Measurements from ENCODE around the gene GPR50. TPM values are rescaled to one million over a fixed set of nuclear protein-coding genes. Genes with fewer than 3 reads are reported as not detected.

GPR50 gene
- polyA plus RNA-seq, 1 of the 3 experiments (the other 2 are of a cell fraction) = not detected

DNA sequence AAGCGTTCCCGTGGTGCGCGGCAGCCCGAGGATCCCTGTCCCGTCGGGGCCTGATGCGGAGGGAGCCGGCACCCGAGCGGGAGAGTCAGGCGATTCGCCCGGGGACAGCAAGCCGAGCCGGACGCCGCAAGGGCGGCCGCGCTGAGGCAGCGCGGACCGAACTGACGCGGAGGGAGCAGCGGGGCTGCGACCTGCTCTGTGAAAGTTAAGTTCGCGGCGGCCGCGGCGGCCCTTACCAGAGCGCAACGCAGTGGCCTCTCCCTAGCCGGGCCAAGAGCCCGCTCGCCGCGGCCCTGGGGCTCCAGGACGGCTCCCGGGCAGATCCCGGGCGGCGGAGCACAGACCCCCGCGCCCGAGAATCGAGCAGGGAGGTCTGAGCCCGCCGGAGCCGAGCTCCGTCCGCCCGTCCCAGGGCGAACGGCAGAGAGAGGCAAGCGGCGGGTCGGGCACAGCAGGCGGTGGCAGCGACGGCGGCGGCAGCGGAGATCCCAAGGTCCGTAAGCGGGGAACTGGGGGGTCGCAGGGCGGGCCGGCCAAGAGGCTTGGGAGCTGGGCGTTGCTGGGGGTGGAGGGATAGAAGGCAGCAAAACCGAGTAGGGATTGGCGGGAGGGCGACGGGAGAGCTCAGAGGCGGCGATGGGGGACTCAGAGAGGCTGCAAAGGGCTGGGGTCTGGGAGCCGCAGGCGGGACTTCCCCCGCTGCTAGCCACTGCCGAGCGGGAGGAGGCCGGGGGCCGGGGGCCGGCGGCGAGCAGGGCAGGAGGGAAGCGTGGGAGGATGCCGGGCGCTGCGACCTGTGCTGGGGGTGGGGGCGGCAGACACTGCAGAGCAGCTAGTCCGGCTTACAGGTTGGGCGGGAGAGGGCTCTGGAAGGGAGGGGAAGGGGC lies 1.0 kb downstream of the GPR50 start:
- Histone ChIP-seq H3K4me2 (no peak overlapping the region), H3K27ac (ENCODE audit: low read depth in 2 of 2, low read length in 1 of 2) (no peak overlapping the region), H3K79me2 (ENCODE audit: insufficient read depth) (no peaks in the 10 kb centered on the region), H3K4me1 (ENCODE audit: control insufficient read depth in 1 of 2, insufficient read depth in 2 of 2, low read depth in 1 of 2, low read length in 1 of 2) (no peaks in the 10 kb centered on the region), H3K9me3 (no peaks in the 10 kb centered on the region), H3K9ac (no peak overlapping the region), H3F3A (replicated peaks; ENCODE audit: insufficient read depth) (no peaks in the 10 kb centered on the region), H2AFZ (ENCODE audit: low read depth) (no peak overlapping the region), H4K20me1 (ENCODE audit: insufficient read depth) (no peaks in the 10 kb centered on the region), H3K27me3 (ENCODE audit: insufficient read depth) (peaks cover 50% of the 10 kb centered on the region; the same call in 1 of the 2 replicates), H3K4me3 (ENCODE audit: low read depth in 2 of 2, low read length in 1 of 2) (no peak overlapping the region), H3K36me3 (replicated peaks in 1 of 2; ENCODE audit: control insufficient read depth in 1 of 2, insufficient read depth in 2 of 2, low read length in 1 of 2) (no peaks in the 10 kb centered on the region), H3K9me2 (no peaks in the 10 kb centered on the region)
- DNase-seq = no peak
- ChIA-PET POLR2A (no interaction called here), CTCF (no interaction called here)
- WGBS (ENCODE audit: low lambda C conversion rate) = 18% methylated on average over 44 of the region's 96 CpGs
- TF ChIP-seq SIN3A (IDR thresholded peaks at IDR 0.05; ENCODE audit: borderline replicate concordance, low read depth, low read length) (no peak), MXI1 (IDR thresholded peaks at IDR 0.05; ENCODE audit: low read depth, low read length) (no peak), FOXM1 (IDR thresholded peaks at IDR 0.05; ENCODE audit: low read depth) (no peak), GATA2 (CRISPR knock-in tag; IDR thresholded peaks at IDR 0.05) (no peak), TCF12 (IDR thresholded peaks at IDR 0.05) (no peak)

DNA sequence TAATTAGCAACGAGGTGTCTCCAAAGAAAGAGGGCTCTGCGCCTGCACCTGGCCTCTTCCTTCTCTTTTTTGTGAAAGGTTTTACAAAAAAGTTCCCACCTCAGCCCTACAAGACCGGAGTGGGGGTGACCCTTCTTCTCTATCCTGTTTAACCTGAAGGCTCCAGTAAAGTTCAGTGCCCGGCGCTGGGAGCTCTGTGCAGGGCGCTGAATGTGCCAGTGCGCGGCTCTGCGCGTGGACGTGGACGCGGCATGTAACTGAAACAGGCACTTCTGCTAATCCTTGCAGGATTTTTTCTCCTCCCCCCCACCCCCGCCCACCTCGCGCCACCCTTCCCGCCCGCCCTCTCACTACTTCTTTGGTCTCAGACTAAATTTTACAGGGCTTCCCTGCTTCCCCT lies 2.4 kb downstream of the GPR50 start:
- Histone ChIP-seq H3K4me3 (ENCODE audit: low read depth in 2 of 2, low read length in 1 of 2) (no peak overlapping the region), H3K9me3 (no peaks in the 10 kb centered on the region), H3K27me3 (ENCODE audit: insufficient read depth) (peaks cover 50% of the 10 kb centered on the region; the same call in 1 of the 2 replicates), H2AFZ (ENCODE audit: low read depth) (no peak overlapping the region), H3K4me2 (no peak overlapping the region), H3F3A (replicated peaks; ENCODE audit: insufficient read depth) (no peaks in the 10 kb centered on the region), H3K4me1 (ENCODE audit: control insufficient read depth in 1 of 2, insufficient read depth in 2 of 2, low read depth in 1 of 2, low read length in 1 of 2) (no peaks in the 10 kb centered on the region), H3K79me2 (ENCODE audit: insufficient read depth) (no peaks in the 10 kb centered on the region), H3K9ac (no peak overlapping the region), H3K9me2 (no peaks in the 10 kb centered on the region), H3K36me3 (replicated peaks in 1 of 2; ENCODE audit: control insufficient read depth in 1 of 2, insufficient read depth in 2 of 2, low read length in 1 of 2) (no peaks in the 10 kb centered on the region), H3K27ac (ENCODE audit: low read depth in 2 of 2, low read length in 1 of 2) (no peak overlapping the region), H4K20me1 (ENCODE audit: insufficient read depth) (no peaks in the 10 kb centered on the region)
- POLR2A ChIA-PET = no interaction called here
- WGBS (ENCODE audit: low lambda C conversion rate) = 8% methylated on average over 15 of the region's 18 CpGs
- DNase-seq = no peak
- CTCF ChIA-PET = no interaction called here
- TF ChIP-seq, protein P1, sequence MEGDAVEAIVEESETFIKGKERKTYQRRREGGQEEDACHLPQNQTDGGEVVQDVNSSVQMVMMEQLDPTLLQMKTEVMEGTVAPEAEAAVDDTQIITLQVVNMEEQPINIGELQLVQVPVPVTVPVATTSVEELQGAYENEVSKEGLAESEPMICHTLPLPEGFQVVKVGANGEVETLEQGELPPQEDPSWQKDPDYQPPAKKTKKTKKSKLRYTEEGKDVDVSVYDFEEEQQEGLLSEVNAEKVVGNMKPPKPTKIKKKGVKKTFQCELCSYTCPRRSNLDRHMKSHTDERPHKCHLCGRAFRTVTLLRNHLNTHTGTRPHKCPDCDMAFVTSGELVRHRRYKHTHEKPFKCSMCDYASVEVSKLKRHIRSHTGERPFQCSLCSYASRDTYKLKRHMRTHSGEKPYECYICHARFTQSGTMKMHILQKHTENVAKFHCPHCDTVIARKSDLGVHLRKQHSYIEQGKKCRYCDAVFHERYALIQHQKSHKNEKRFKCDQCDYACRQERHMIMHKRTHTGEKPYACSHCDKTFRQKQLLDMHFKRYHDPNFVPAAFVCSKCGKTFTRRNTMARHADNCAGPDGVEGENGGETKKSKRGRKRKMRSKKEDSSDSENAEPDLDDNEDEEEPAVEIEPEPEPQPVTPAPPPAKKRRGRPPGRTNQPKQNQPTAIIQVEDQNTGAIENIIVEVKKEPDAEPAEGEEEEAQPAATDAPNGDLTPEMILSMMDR (IDR thresholded peaks at IDR 0.05) = no peak
- TF ChIP-seq MEF2A (IDR thresholded peaks at IDR 0.05; ENCODE audit: borderline replicate concordance, low read depth) (no peak), CHD2 (IDR thresholded peaks at IDR 0.05; ENCODE audit: low read length, partially characterized antibody) (no peak), SMC3 (IDR thresholded peaks at IDR 0.05; ENCODE audit: low read depth, low read length) (no peak), EZH2phosphoT487 (IDR thresholded peaks at IDR 0.05; ENCODE audit: borderline replicate concordance, low read depth) (no peak), USF1 (IDR thresholded peaks at IDR 0.05; ENCODE audit: borderline replicate concordance, low read depth) (no peak)
